Mucosa of rectum (tissue), 2 donors: ENCODE measurements around the gene E4F1.

Experiments
- H3K27ac ChIP-seq, 2 donors: one replicate each; pipeline ENCODE4 v1.7.0; 2013; ENCODE audit warnings: inconsistent platforms in 2 of 2, low read depth in 2 of 2, low read length in 2 of 2
- H3K27me3 ChIP-seq, 2 donors: one replicate each; pipeline ENCODE4 v1.7.0; 2013; ENCODE audit warnings: low read length in 2 of 2; ENCODE audit not compliant: control insufficient read depth in 2 of 2, insufficient read depth in 2 of 2
- H3K36me3 ChIP-seq, 2 donors: one replicate each; pipeline ENCODE4 v1.7.0; 2013; ENCODE audit warnings: low read length in 2 of 2; ENCODE audit not compliant: control insufficient read depth in 2 of 2, insufficient read depth in 2 of 2
- H3K4me1 ChIP-seq, 2 donors: one replicate each; pipeline ENCODE4 v1.7.0; 2013; ENCODE audit warnings: low read length in 2 of 2, mild to moderate bottlenecking in 1 of 2; ENCODE audit not compliant: control insufficient read depth in 2 of 2, insufficient read depth in 2 of 2
- H3K4me3 ChIP-seq, 2 donors: one replicate each; pipeline ENCODE4 v1.7.0; 2013; ENCODE audit warnings: low read length in 2 of 2
- H3K9ac ChIP-seq, 2 donors: one replicate each; pipeline ENCODE4 v1.7.0; 2013; ENCODE audit warnings: low read length in 2 of 2, low read depth in 1 of 2, mild to moderate bottlenecking in 1 of 2
- H3K9me3 ChIP-seq, 2 donors: one replicate each; pipeline ENCODE4 v1.7.0; 2013; ENCODE audit warnings: low read length in 2 of 2; ENCODE audit not compliant: control insufficient read depth in 2 of 2
- donor health status: healthy.
- donor health status: Normal muscosa, but diverticular disease.

E4F1 gene

GRCh38 chr16:2229091-2229490, 5.7 kb downstream of the E4F1 start:
- H3K9me3 ChIP-seq = no peaks in the 10 kb centered on the region
- no peaks in the 10 kb centered on the region for H3K27me3 ChIP-seq
- H3K27ac ChIP-seq = no peak overlapping the region
- peaks cover 13 to 14% of the 10 kb centered on the region in 2 donors for H3K4me1 ChIP-seq
- H3K4me3 ChIP-seq = no peak overlapping the region
- H3K9ac ChIP-seq = no peak overlapping the region
- peaks cover 36 to 49% of the 10 kb centered on the region in 2 donors for H3K36me3 ChIP-seq

GRCh38 chr16:2229632-2230250, 6.3 kb downstream of the E4F1 start:
- H3K9me3 ChIP-seq = no peaks in the 10 kb centered on the region
- no peaks in the 10 kb centered on the region for H3K27me3 ChIP-seq
- H3K36me3 ChIP-seq = peaks cover 42 to 55% of the 10 kb centered on the region in 2 donors
- no peak overlapping the region for H3K4me3 ChIP-seq
- peaks cover 6 to 9% of the 10 kb centered on the region in 2 donors for H3K4me1 ChIP-seq
- H3K9ac ChIP-seq = no peak overlapping the region
- H3K27ac ChIP-seq = no peak overlapping the region

GRCh38 chr16:2230376-2230775, 7.0 kb downstream of the E4F1 start:
- no peaks in the 10 kb centered on the region for H3K27me3 ChIP-seq
- H3K36me3 ChIP-seq = peaks cover 48 to 62% of the 10 kb centered on the region in 2 donors
- H3K27ac ChIP-seq = no peak overlapping the region
- H3K9me3 ChIP-seq = no peaks in the 10 kb centered on the region
- no peak overlapping the region for H3K4me3 ChIP-seq
- H3K4me1 ChIP-seq = peaks cover 6 to 8% of the 10 kb centered on the region in 2 donors
- H3K9ac ChIP-seq = no peak overlapping the region

GRCh38 chr16:2231016-2231931, 7.9 kb downstream of the E4F1 start:
- peaks cover under 1 to 1% of the 10 kb centered on the region in 2 donors for H3K27me3 ChIP-seq
- H3K36me3 ChIP-seq = peaks cover 49 to 63% of the 10 kb centered on the region in 2 donors
- no peak overlapping the region for H3K9ac ChIP-seq
- peaks cover 5 to 9% of the 10 kb centered on the region in 2 donors for H3K4me1 ChIP-seq
- no peak overlapping the region for H3K27ac ChIP-seq
- no peak overlapping the region for H3K4me3 ChIP-seq
- no peaks in the 10 kb centered on the region for H3K9me3 ChIP-seq

GRCh38 chr16:2232094-2232990, 9.0 kb downstream of the E4F1 start:
- Histone ChIP-seq H3K4me1 (peaks cover 11 to 14% of the 10 kb centered on the region in 2 donors), H3K4me3 (no peak overlapping the region), H3K9ac (no peak overlapping the region), H3K36me3 (peaks cover 49 to 63% of the 10 kb centered on the region in 2 donors), H3K9me3 (no peaks in the 10 kb centered on the region), H3K27ac (no peak overlapping the region), H3K27me3 (peaks cover 5 to 10% of the 10 kb centered on the region in 2 donors)

GRCh38 chr16:2233046-2233775, 9.8 kb downstream of the E4F1 start:
- Histone ChIP-seq H3K27me3 (peaks cover 9 to 17% of the 10 kb centered on the region in 2 donors), H3K36me3 (peaks cover 49 to 61% of the 10 kb centered on the region in 2 donors), H3K4me1 (peaks cover 11 to 14% of the 10 kb centered on the region in 2 donors), H3K27ac (no peak overlapping the region), H3K9me3 (no peaks in the 10 kb centered on the region), H3K4me3 (no peak overlapping the region), H3K9ac (no peak overlapping the region)

GRCh38 chr16:2233872-2234812, 10.8 kb downstream of the E4F1 start:
- no peak overlapping the region for H3K4me3 ChIP-seq
- H3K9ac ChIP-seq = no peak overlapping the region
- peaks cover 11 to 14% of the 10 kb centered on the region in 2 donors for H3K4me1 ChIP-seq
- H3K27ac ChIP-seq = no peak overlapping the region
- peaks cover 9 to 17% of the 10 kb centered on the region in 2 donors for H3K27me3 ChIP-seq
- peaks cover 43 to 51% of the 10 kb centered on the region in 2 donors for H3K36me3 ChIP-seq
- no peaks in the 10 kb centered on the region for H3K9me3 ChIP-seq

GRCh38 chr16:2234813-2235170, 11.4 kb downstream of the E4F1 start:
- Histone ChIP-seq H3K9ac (no peak overlapping the region), H3K36me3 (peaks cover 37 to 45% of the 10 kb centered on the region in 2 donors), H3K4me3 (no peak overlapping the region), H3K27me3 (peaks cover 9 to 17% of the 10 kb centered on the region in 2 donors), H3K9me3 (no peaks in the 10 kb centered on the region), H3K4me1 (peaks cover 11 to 14% of the 10 kb centered on the region in 2 donors), H3K27ac (no peak overlapping the region)
